ENCODE results near the gene C1QTNF5. TPM values are rescaled to one million over a fixed set of nuclear protein-coding genes. Genes with fewer than 3 reads are reported as not detected.

Gene C1QTNF5
- total RNA-seq, 1 experiment from 2014 or later, result not detected

DNA sequence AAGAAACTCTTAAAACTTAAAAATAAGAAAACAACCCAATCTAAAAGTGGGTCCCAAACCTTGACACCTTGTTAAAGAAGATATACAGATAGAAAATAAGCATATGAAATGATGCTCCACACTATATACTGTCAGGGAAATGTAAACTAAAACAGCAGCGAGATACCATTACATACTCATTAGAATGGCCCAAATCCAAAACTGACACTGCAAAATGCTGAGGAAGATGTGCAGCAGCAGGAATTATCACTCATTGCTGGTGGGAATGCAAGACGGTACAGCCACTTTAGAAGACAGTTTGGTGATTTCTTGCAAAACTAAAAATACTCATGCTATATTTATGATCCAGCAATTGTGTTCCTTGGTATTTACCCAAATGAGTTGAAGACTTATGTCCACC, 11.4 kb downstream of the C1QTNF5 start:
- ChIA-PET CTCF (no interaction called here), POLR2A (no interaction called here)
- intact Hi-C loops (cut with micrococcal nuclease; ENCODE audit: unreplicated experiment), result no loop called here
- no TSS peak for BruUV-seq (replicated peaks)
- Histone ChIP-seq H3K27me3 (ENCODE audit: control insufficient read depth, insufficient read depth, low read length) (no peaks in the 10 kb centered on the region), H3K36me3 (ENCODE audit: control insufficient read depth, insufficient read depth, low read length) (no peaks in the 10 kb centered on the region), H3K4me3 (ENCODE audit: low read depth in 2 of 2, low read length in 2 of 2) (no peak overlapping the region), H3K4me1 (ENCODE audit: control insufficient read depth, insufficient read depth, low read length) (no peaks in the 10 kb centered on the region), H3K9me3 (ENCODE audit: control insufficient read depth, insufficient read depth, low read depth, low read length) (no peaks in the 10 kb centered on the region), H3K27ac (ENCODE audit: low read length) (no peak overlapping the region)
- in situ Hi-C loops (cut with HindIII; ENCODE audit: low pct_unique_long_range_greater_than_20kb, low sequenced_read_pairs), result no loop called here
- ATAC-seq (no peak), DNase-seq (ENCODE audit: low read depth, low spot score) (no peak)
- TF ChIP-seq TCF7L2 (IDR thresholded peaks at IDR 0.05; ENCODE audit: low read depth, low read length) (no peak), SIN3A (IDR thresholded peaks at IDR 0.05; ENCODE audit: borderline replicate concordance, insufficient read depth, low read depth, low read length) (no peak), REST (IDR thresholded peaks at IDR 0.05; ENCODE audit: insufficient read depth in 1 of 2, low read depth in 2 of 2, low read length in 1 of 2) (no peak), CTCF (IDR thresholded peaks at IDR 0.05) (no peak), POLR2AphosphoS5 (IDR thresholded peaks at IDR 0.05; ENCODE audit: low read depth, low read length) (no peak)

- BruUV-seq (replicated peaks), result no TSS peak
- Histone ChIP-seq H3K9me3 (ENCODE audit: control insufficient read depth, insufficient read depth, low read depth, low read length) (no peaks in the 10 kb centered on the region), H3K27ac (ENCODE audit: low read length) (no peak overlapping the region), H3K36me3 (ENCODE audit: control insufficient read depth, insufficient read depth, low read length) (no peaks in the 10 kb centered on the region), H3K4me3 (ENCODE audit: low read depth in 2 of 2, low read length in 2 of 2) (no peak overlapping the region), H3K4me1 (ENCODE audit: control insufficient read depth, insufficient read depth, low read length) (peaks cover 22% of the 10 kb centered on the region), H3K27me3 (ENCODE audit: control insufficient read depth, insufficient read depth, low read length) (no peaks in the 10 kb centered on the region)
- no peak for ATAC-seq
- intact Hi-C loops (cut with micrococcal nuclease; ENCODE audit: unreplicated experiment) (loop anchor here (5.0 kb wide), 1 partner anchor 177 kb away; the partner anchor contains the start of gene ABCG4), in situ Hi-C loops (cut with HindIII; ENCODE audit: low pct_unique_long_range_greater_than_20kb, low sequenced_read_pairs) (no loop called here)
- ChIA-PET POLR2A (no interaction called here), CTCF (interaction anchor here (0.6 to 4.6 kb wide), 6 partner anchors 10 to 180 kb away, joined by 3 to 43 read pairs (median 6); partner anchors contain the start of genes CBL and RNF26)
- no peak for DNase-seq (ENCODE audit: low read depth, low spot score)
- TF ChIP-seq REST (IDR thresholded peaks at IDR 0.05; ENCODE audit: insufficient read depth in 1 of 2, low read depth in 2 of 2, low read length in 1 of 2) (no peak), TCF7L2 (IDR thresholded peaks at IDR 0.05; ENCODE audit: low read depth, low read length) (no peak), POLR2AphosphoS5 (IDR thresholded peaks at IDR 0.05; ENCODE audit: low read depth, low read length) (no peak), CTCF (IDR thresholded peaks at IDR 0.05) (no peak), SIN3A (IDR thresholded peaks at IDR 0.05; ENCODE audit: borderline replicate concordance, insufficient read depth, low read depth, low read length) (no peak)
These were observed 16.5 kb downstream of the C1QTNF5 start for GRCh38 chr11:119324189-119324588.
